KMS-11 (cell line): ENCODE measurements around the gene SGCB.

Experiments
- H2AFZ ChIP-seq: fragments of 200-600 bp; sonication (generic); 2 replicates; pipeline ENCODE4 v1.6.1; 2016; ENCODE audit warnings: antibody characterized with exemption, mixed run types, low read depth
- H3K27ac ChIP-seq: fragments of 200-600 bp; sonication (generic); 2 replicates; pipeline ENCODE4 v1.6.1; 2016; ENCODE audit warnings: mild to moderate bottlenecking, mixed run types
- H3K27me3 ChIP-seq: fragments of 200-600 bp; sonication (generic); 2 replicates; pipeline ENCODE4 v1.6.1; 2017; ENCODE audit warnings: mild to moderate bottlenecking, low read depth, mixed run types, moderate library complexity; ENCODE audit not compliant: insufficient read depth
- H3K36me3 ChIP-seq: fragments of 200-600 bp; sonication (generic); 2 replicates; pipeline ENCODE4 v1.6.1; 2017; ENCODE audit warnings: mild to moderate bottlenecking, mixed run types; ENCODE audit not compliant: insufficient read depth
- H3K4me1 ChIP-seq: fragments of 200-600 bp; sonication (generic); 2 replicates; pipeline ENCODE4 v1.6.1; 2016; ENCODE audit warnings: mild to moderate bottlenecking, low read depth, mixed run types; ENCODE audit not compliant: poor library complexity, severe bottlenecking
- H3K4me2 ChIP-seq: fragments of 200-600 bp; sonication (generic); 2 replicates; pipeline ENCODE4 v1.7.0; 2016; ENCODE audit warnings: mild to moderate bottlenecking, mixed run types
- H3K4me3 ChIP-seq: fragments of 200-600 bp; sonication (generic); IDR thresholded peaks from 2 replicates; pipeline ENCODE4 v1.6.1; 2017; ENCODE audit warnings: low read depth, low read length, mixed read lengths; ENCODE audit not compliant: insufficient read depth
- H3K79me2 ChIP-seq: fragments of 200-600 bp; sonication (generic); 2 replicates; pipeline ENCODE4 v1.6.1; 2016; ENCODE audit warnings: low read depth, mixed run types; ENCODE audit not compliant: insufficient read depth
- H3K9ac ChIP-seq: fragments of 200-600 bp; sonication (generic); 2 replicates; pipeline ENCODE4 v1.6.1; 2016; ENCODE audit warnings: mild to moderate bottlenecking, mixed run types
- H4K20me1 ChIP-seq: fragments of 200-600 bp; sonication (generic); 2 replicates; pipeline ENCODE4 v1.6.1; 2016; ENCODE audit warnings: mild to moderate bottlenecking, mixed run types; ENCODE audit not compliant: insufficient read depth
- TF ChIP-seq, protein P1 (sequence below): fragments of 200-600 bp; sonication (generic); conservative IDR thresholded peaks from 2 replicates; pipeline ENCODE4 v1.6.1; 2017; ENCODE audit warnings: low read depth, mild to moderate bottlenecking, antibody characterized with exemption, low read length, moderate library complexity, mixed read lengths

The SGCB gene

DNA sequence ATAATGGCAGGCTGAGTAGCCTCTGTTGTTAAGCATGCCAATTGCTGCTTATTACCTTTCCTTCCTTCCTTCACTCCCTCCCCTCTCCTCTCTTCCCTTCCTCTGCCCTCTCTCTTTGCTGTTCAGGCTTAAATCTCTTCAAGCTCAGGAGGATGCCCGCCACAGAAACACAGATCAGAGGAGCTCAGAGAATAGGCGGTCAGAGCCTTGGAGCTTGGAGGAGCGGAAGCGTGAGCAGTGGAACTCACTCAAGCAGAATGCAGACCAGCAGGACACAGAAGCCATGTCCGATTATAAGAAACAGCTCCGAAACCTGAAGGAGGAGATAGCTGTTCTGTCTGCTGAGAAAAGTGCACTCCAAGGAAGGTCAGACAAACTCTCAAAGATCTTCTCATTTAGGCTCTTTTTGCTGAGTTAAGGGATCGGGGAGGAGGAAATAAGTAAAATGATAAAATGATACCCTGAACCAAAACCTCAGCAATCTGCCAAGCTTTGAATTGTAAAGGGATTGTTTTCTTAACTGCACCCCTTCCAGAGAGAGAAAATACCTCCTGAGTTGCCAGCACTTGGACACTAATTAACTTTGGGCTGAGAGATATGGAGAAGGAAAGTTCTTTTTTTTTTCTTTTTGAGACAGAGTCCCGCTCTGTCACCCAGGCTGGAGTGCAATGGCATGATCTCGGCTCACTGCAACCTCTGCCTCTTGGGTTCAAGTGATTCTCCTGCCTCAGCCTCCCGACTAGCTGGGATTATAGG is 33.9 kb upstream of the SGCB start:
- H2AFZ ChIP-seq = no peak overlapping the region
- no peaks in the 10 kb centered on the region for H4K20me1 ChIP-seq
- H3K4me2 ChIP-seq = no peak overlapping the region
- TF ChIP-seq, protein P1, sequence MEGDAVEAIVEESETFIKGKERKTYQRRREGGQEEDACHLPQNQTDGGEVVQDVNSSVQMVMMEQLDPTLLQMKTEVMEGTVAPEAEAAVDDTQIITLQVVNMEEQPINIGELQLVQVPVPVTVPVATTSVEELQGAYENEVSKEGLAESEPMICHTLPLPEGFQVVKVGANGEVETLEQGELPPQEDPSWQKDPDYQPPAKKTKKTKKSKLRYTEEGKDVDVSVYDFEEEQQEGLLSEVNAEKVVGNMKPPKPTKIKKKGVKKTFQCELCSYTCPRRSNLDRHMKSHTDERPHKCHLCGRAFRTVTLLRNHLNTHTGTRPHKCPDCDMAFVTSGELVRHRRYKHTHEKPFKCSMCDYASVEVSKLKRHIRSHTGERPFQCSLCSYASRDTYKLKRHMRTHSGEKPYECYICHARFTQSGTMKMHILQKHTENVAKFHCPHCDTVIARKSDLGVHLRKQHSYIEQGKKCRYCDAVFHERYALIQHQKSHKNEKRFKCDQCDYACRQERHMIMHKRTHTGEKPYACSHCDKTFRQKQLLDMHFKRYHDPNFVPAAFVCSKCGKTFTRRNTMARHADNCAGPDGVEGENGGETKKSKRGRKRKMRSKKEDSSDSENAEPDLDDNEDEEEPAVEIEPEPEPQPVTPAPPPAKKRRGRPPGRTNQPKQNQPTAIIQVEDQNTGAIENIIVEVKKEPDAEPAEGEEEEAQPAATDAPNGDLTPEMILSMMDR = no peak
- H3K4me1 ChIP-seq = no peaks in the 10 kb centered on the region
- H3K36me3 ChIP-seq = no peaks in the 10 kb centered on the region
- H3K79me2 ChIP-seq = no peaks in the 10 kb centered on the region
- H3K27ac ChIP-seq = no peak overlapping the region
- no peak overlapping the region for H3K9ac ChIP-seq
- no peak overlapping the region for H3K4me3 ChIP-seq
- no peaks in the 10 kb centered on the region for H3K27me3 ChIP-seq

DNA sequence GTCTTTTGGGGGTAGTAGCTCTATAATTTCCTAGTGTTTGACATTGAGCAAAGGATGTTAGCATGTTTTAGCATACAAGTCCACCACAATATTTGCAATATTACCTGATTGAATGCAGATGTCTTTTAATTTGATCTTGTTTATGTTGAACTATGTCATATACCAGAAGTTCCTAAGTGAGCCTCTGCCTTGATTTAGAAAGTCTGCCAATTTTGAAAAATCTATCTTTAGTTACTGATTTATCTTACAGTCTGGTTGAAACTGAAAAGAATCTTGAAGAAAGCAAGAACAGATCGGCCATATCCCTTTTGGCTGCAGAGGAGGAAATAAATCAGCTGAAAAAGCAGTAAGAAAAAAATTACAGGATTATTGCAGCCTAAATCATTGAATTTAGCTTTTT is 31.5 kb upstream of the SGCB start:
- no peaks in the 10 kb centered on the region for H3K4me1 ChIP-seq
- H3K27me3 ChIP-seq = no peaks in the 10 kb centered on the region
- H3K36me3 ChIP-seq = no peaks in the 10 kb centered on the region
- no peak overlapping the region for H2AFZ ChIP-seq
- no peak overlapping the region for H3K4me3 ChIP-seq
- H3K9ac ChIP-seq = no peak overlapping the region
- no peak overlapping the region for H3K4me2 ChIP-seq
- H4K20me1 ChIP-seq = no peaks in the 10 kb centered on the region
- TF ChIP-seq, protein P1 = no peak
- H3K79me2 ChIP-seq = no peaks in the 10 kb centered on the region
- H3K27ac ChIP-seq = no peak overlapping the region

DNA sequence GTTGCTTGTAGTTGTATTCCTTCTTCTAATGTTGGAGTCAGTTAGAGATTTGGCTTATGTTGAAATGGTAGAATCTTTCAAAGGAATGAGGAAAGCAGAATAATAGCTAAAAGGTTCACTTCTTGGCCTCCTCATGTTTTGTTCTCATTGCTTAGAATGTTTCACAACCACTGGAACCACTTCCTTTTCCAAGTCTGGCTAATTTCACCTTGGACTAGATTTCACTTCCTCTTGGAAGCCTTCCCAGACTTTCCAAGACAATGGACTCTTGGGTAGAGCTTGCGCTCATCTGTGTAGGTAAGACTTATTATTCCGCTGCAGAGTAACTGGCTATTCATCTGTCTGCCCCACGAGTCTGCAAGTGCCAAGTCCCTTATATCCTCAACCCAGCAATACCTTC is 21.3 kb upstream of the SGCB start:
- Histone ChIP-seq H3K4me3 (no peak overlapping the region), H4K20me1 (no peaks in the 10 kb centered on the region), H2AFZ (no peak overlapping the region), H3K27me3 (no peaks in the 10 kb centered on the region), H3K27ac (no peak overlapping the region), H3K4me1 (no peaks in the 10 kb centered on the region), H3K4me2 (no peak overlapping the region), H3K36me3 (no peaks in the 10 kb centered on the region), H3K9ac (no peak overlapping the region), H3K79me2 (no peaks in the 10 kb centered on the region)
- TF ChIP-seq, protein P1 = no peak

DNA sequence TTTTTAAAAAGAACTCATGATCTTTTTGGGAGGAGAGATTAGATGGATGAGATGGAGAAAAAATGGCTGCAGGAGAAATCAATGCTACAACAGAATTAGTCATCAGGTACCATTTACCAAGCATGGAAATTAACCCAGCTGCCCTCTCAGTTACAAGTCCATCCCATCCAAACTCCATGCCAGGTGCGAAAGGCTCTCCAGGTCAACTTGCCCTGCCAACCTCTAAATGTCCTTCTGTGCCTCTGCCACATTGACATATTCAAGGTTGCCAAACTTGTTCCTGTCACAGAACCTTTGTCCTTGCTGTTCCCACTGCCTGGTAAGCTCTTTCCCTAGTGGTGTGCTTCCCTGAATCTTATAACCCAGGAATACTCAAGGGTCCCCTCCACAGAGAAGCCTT is 20.2 kb upstream of the SGCB start:
- Histone ChIP-seq H3K4me3 (no peak overlapping the region), H3K36me3 (no peaks in the 10 kb centered on the region), H3K4me1 (no peaks in the 10 kb centered on the region), H3K79me2 (no peaks in the 10 kb centered on the region), H4K20me1 (no peaks in the 10 kb centered on the region), H3K27me3 (no peaks in the 10 kb centered on the region), H3K27ac (no peak overlapping the region), H3K4me2 (no peak overlapping the region), H3K9ac (no peak overlapping the region), H2AFZ (no peak overlapping the region)
- TF ChIP-seq, protein P1 = no peak
